ENCODE data around the gene ANKRD39.

ANKRD39 gene

GRCh38 chr2:96826546-96827278, 31.1 kb downstream of the ANKRD39 start:
- ATAC-seq = no peak

GRCh38 chr2:96825057-96825456, 32.8 kb downstream of the ANKRD39 start:
- ATAC-seq = no peak

- no peak for ATAC-seq
These were observed 33.5 kb downstream of the ANKRD39 start for GRCh38 chr2:96824079-96824870.

- no peak for ATAC-seq
These were observed 34.6 kb downstream of the ANKRD39 start for GRCh38 chr2:96823198-96823597.

GRCh38 chr2:96822786-96823185, 35.0 kb downstream of the ANKRD39 start:
- ATAC-seq = no peak

GRCh38 chr2:96821113-96821675, 36.6 kb downstream of the ANKRD39 start:
- ATAC-seq = no peak

GRCh38 chr2:96819876-96820511, 37.8 kb downstream of the ANKRD39 start:
- no peak for ATAC-seq

- ATAC-seq = no peak
These were observed 38.5 kb downstream of the ANKRD39 start for GRCh38 chr2:96819128-96819875.

GRCh38 chr2:96817882-96818281, 39.9 kb downstream of the ANKRD39 start:
- no peak for ATAC-seq

GRCh38 chr2:96816836-96817702, 40.7 kb downstream of the ANKRD39 start:
- ATAC-seq = no peak

- ATAC-seq = peak; percentile 89 to 92
These were observed 41.5 kb downstream of the ANKRD39 start, which contains the start of gene CNNM3 for GRCh38 chr2:96816127-96816835. TSS of gene CNNM3 (plus strand) at chr2:96816268. CDS start at chr2:96816278, 10 bp downstream.

- ATAC-seq = no peak
These were observed 42.3 kb downstream of the ANKRD39 start for GRCh38 chr2:96815326-96816126.

GRCh38 chr2:96813656-96814055, 44.2 kb downstream of the ANKRD39 start:
- no peak for ATAC-seq

GRCh38 chr2:96811917-96812316, 45.9 kb downstream of the ANKRD39 start:
- ATAC-seq = no peak

- ATAC-seq = no peak
These were observed 47.0 kb downstream of the ANKRD39 start for GRCh38 chr2:96810783-96811192.

GRCh38 chr2:96809951-96810782, 47.6 kb downstream of the ANKRD39 start:
- ATAC-seq = no peak

- no peak for ATAC-seq
These were observed 48.5 kb downstream of the ANKRD39 start for GRCh38 chr2:96809216-96809882.

GRCh38 chr2:96808176-96808837, 49.5 kb downstream of the ANKRD39 start:
- no peak for ATAC-seq
